HG03103 (cell line): ENCODE measurements around the gene LCORL.

Experiments used
- ATAC-seq: cut with Tn5 transposase; IDR thresholded peaks from one replicate; pipeline ENCODE4 v1.9.1; 2021; ENCODE audit warnings: low read depth; ENCODE audit not compliant: unreplicated experiment

LCORL gene

GRCh38 chr4:17939054-17939453, 82.5 kb downstream of the LCORL start:
- no peak for ATAC-seq

DNA sequence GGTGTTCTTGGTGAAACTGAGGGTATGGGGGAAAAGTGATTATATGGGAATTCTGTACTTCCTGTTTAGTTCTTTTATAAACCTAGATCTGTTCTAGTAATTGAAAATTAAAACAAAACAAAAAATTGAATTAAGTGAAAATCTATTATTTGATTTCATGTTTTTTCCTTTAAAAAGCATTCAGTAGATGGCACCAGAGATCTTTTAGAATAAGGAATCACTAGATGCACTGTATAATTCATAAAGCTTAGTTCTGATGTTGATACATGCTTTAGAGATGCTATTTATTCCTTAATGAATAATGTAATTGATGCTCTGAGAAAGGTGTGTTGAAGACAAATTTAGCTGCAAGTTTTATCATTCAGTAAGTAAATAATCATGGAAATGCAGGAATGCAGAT, 87.3 kb downstream of the LCORL start:
- no peak for ATAC-seq

- ATAC-seq = no peak
These were observed 88.4 kb downstream of the LCORL start for GRCh38 chr4:17933126-17933525.

DNA sequence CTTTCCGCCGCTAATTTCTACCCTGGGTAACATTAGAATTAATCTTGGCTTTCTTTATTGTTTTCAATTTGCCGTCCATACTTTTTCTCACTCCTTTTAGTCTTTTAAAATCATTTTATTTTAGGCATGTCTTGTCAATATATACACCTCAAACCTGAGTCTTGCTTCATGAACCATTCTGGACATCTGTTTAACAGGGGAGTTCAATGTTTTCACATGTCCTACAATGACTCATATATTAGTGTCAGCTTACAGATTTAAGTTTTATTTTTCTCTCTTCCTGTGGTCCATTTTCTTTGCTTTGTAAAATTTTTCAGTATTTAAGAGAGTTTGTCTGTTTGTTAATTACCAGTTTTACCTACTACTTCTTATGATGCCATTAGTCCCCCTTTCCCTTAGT, 89.5 kb downstream of the LCORL start:
- ATAC-seq = no peak

GRCh38 chr4:17930256-17930655, 91.3 kb downstream of the LCORL start:
- no peak for ATAC-seq

GRCh38 chr4:17924189-17924588, 97.4 kb downstream of the LCORL start:
- ATAC-seq = no peak

DNA sequence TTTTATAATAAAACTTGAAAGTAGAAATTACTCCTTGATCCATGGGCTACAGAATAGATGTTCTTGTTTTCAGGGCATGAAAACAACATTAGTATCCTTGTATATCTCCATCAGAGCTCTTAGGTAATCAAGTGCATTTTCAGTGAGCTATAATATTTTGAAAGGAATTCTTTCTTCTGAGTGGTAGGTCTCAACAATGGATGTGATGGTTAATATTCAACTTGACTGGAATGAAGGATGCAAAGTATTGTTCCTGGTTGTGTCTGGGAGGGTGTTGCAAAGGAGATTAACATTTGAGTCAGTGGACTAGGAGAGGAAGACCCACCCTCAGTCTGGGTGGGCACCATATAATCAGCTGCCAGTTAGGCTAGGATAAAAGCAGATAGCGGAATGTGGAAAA, 100.1 kb downstream of the LCORL start:
- no peak for ATAC-seq

DNA sequence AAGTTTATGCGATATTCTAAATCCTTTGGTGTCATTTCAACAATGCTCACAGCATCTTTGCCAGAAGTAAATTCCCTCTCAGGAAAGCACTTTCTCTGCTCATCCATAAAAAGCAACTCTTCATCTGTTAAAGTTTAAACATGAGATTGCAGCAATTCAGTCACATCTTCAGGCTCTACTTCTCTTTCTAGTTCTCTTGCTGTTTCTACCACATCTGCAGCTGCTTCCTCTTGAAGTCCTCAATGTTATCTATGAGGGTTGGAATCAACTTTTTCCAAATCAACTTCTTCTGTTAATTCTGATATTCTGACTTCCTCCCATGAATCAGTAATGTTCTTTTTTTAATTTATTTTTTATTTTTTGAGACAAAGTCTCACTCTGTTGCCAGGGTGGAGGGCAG, 100.9 kb downstream of the LCORL start:
- ATAC-seq = no peak

DNA sequence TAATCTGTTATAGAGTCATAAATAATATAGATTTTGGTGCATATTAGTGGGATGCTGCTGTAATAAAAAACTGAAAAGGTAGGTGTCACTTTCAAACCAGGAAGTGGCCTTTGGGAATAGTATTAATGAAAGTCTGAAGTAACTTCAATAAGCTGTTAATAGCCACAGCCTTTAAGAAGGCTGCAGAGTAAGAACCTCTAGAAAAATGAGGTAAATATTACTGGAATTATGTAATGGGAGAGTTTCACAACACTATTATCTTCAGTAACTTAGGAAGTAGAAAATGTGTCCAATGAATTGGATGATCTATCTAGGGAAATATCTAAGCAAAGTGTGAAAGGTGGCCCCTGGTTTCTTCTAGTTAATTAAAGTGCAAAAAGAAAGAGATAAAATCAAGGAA, 106.1 kb downstream of the LCORL start:
- ATAC-seq = no peak

DNA sequence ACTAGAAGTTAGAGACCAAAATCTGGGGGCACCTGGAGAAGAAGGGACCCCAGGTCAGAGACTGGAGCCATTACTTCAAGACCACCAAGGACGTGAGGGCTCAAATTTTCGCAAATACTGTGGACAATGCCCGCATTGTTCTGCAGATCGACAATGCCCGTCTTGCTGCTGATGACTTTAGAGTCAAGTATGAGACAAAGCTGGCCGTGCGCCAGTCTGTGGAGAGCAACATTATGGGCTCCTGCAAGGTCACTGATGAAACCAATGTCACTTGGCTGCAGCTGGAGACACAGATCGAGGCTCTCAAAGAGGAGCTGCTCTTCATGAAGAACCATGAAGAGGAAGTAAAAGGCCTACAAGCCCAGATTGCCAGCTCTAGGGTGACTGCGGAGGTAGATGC, 109.5 kb downstream of the LCORL start:
- no peak for ATAC-seq

DNA sequence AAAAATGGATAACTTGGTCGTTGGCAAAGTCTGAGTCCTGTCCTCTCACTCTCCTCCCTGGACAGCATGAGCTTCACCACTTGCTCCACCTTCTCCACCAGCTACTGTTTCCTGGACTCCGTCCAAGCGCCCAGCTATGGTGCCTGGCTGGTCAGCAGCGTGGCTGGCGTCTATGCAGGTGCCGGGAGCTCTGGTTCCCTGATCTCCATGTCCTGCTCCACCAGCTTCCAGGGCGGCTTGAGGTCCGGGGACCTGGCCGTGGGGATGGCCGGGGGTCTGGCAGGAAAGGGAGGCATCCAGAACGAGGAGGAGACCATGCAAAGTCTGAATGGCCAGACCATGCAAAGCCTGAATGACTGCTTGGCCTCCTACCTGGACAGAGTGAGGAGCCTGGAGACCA, 109.9 kb downstream of the LCORL start:
- ATAC-seq = no peak

DNA sequence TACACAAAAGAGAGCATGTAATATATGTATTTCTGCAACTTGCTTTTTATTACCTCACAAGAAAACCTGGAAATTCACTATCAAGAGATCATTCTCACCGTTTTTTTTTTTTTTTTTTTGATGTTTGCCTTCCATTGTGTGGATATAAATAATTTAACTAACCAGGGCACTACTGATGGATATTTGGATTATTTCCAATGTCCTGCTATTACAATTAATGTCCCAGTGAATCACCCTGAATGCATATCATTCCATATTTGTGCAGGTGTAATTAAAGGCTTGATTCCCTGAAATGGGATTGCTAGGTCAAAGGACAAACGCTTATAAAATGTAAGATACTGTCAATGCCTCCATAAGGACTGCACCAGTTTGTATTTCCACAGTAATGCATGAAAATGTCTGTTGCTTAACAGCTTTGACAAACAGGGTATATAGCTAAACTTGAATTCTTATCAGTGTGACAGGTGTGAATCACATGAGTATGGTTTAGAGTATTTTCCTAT, 123.0 kb downstream of the LCORL start:
- ATAC-seq = no peak

- no peak for ATAC-seq
These were observed 126.1 kb downstream of the LCORL start for GRCh38 chr4:17895481-17895880.

DNA sequence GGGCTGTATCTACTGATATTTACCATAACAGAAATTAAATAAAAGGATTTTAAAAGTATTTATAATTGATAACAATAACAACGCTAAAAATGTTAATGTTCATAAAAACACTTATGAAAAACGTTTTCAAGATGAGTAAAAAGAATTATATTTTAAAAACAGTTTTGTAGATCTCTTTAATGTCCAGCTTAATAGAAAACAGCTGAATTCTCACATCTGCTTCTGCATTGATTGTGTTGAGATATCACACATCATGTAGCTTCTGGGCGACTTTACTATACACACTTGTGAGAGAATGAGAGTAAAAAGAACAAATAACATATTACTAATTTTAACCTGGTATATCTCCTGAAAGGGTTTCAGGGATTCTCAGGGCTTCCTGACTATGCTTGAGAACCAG, 127.1 kb downstream of the LCORL start:
- ATAC-seq = no peak

DNA sequence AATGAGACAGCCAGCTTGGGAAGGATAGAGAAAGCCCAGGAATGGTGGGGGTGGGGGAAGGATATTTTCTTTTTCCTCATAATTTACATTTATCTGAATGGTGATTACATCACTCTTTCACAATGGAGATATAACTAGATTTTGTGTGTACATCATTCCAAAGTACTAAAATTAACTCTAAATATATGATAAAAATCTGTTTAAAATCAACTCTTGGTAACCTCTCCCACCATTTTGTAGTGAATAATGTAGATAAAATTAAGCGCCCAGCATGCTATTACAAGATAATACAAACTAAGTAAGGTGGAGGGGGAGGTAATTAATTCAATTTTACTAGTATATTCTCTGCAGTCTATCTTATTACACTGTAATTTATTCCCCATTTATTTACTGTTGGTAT, 131.9 kb downstream of the LCORL start:
- ATAC-seq = no peak

DNA sequence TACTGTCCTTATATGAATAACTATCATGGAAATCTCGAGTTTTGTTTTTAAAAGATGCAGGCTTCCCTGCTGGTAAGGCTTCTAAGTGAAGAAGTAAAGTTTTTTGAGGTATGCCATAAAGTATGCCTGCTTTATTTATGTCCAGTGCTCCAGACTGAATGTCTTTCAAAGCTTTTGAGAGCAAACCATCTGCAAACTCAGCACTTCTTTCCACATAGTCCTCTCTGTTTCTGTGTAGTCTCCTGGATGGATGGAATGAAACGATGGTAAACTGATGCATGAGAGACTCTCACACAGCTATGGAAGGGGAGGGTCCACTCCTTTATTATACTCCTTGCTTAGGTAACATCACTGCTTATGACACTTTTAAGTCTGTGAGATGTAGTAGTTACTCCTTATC, 137.0 kb downstream of the LCORL start:
- ATAC-seq = no peak

DNA sequence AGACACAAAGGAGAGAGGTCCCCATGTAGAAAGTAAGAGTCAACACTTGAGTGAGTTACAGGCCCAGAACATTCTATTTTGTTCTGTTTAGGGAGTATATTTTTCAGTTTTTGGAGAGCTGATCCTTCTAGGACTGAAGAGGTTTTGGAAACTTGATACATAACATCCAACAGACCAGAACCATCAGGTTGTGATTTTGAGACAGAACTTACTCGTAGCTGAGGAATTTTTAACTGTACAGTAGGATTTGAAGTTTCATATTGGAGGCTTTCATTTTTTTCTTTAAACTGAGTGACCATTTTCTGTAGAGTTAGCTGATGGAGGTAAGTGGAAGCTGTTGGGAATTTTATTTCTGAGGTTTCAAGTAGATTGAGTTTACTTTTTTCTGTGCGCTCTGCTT, 137.5 kb downstream of the LCORL start:
- no peak for ATAC-seq

DNA sequence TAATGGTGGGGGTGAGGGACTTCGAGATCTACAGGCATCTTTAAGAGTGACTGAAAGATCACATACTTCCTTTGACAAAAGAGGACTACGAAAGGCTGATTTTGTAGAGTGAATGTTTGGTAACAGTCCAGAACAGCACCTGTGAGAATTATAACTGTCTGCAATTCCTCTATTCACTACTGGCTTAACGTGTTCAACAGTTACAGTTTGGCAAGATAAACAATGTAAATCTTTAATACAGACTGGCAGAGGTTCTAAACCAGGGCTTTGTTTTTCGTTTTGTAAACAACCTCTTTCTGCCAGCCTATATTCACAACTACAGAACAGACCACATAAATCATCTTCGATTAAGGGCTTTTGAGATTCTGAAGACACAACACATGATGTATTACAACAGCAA, 143.9 kb downstream of the LCORL start:
- no peak for ATAC-seq

GRCh38 chr4:17876943-17877342, 144.6 kb downstream of the LCORL start:
- no peak for ATAC-seq

DNA sequence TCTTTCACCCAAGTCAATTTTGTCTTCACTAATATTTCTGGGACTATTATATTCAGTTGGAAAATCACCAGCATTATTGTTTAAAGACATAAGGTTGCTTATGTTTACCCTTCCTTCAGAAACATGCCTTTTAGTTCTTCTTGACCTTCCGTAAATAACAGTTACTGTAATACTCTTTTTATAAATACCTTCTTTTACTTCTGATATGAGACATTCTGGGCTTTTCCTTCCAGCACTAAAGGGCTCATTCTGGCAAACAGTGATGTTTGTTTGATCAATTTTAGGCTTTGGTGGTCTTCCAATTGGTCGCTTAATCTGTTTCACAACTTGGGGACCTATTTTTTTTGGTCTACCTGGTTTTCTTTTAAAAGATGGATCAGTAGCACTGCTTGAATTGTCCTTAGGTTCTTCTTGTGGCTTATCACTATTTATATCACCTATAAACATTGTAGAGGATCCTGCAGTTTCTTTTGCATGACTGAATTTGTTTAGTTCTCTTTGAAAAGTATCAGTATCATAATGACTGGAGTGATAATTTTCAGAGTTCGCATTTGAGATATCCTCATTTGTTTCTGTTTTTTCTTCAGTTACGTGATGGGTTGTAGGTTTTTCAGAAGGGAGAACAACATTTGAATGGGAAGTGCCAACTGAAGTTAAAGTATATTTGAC, 146.0 kb downstream of the LCORL start:
- ATAC-seq = peak; percentile 95

GRCh38 chr4:17869327-17869726, 152.2 kb downstream of the LCORL start:
- ATAC-seq = no peak

GRCh38 chr4:17867276-17867675, 154.3 kb downstream of the LCORL start:
- no peak for ATAC-seq

DNA sequence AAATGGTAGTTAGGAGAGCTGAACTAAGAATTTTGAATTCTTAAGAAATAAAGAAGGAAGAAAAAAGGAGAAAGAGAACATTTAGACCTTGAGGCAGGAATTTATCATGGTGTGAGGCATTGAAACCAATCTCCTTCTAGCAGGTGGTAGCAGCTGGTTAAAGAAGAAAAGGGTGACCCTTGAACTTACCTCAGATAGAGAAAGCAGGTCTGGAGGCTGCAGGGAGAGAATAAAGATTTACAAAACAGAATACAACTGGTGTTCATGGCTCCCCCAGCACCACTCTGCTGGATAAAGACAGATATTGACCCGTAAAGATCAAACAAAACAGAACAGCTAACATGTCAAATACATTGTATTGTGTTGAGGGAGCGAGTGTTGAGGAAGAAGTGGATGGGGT, 154.7 kb downstream of the LCORL start:
- ATAC-seq = no peak
